Upper lobe of right lung (tissue), 1 donor: ENCODE results near the gene HSPBAP1. TPM values are rescaled to one million over a fixed set of nuclear protein-coding genes. Genes with fewer than 3 reads are reported as not detected.

Source experiments
- ATAC-seq: fragments of 200-7000 bp; cut with Tn5 transposase; one replicate; pipeline ENCODE4 v1.9.1; 2020; ENCODE audit warnings: mild to moderate bottlenecking, moderate library complexity
- DNase-seq: peaks from one replicate; pipeline ENCODE4 v3.0.0-alpha.2; 2020
- H3K27ac ChIP-seq: fragments of 200-600 bp; one replicate; pipeline ENCODE4 v1.8.0; 2022
- H3K27me3 ChIP-seq: fragments of 200-600 bp; one replicate; pipeline ENCODE4 v1.8.0; 2022; ENCODE audit warnings: mild to moderate bottlenecking
- H3K36me3 ChIP-seq: fragments of 200-600 bp; one replicate; pipeline ENCODE4 v1.8.0; 2022
- H3K4me1 ChIP-seq: fragments of 200-600 bp; one replicate; pipeline ENCODE4 v1.8.0; 2022
- H3K4me3 ChIP-seq: fragments of 200-600 bp; one replicate; pipeline ENCODE4 v1.8.0; 2022; ENCODE audit warnings: mild to moderate bottlenecking
- H3K9me3 ChIP-seq: fragments of 200-600 bp; one replicate; pipeline ENCODE4 v1.8.0; 2022
- intact Hi-C: fragments of 100-400 bp; cut with DNase I; formaldehyde crosslinking; loops from one replicate; pipeline ENCODE4 v1.11.0; 2022
- total RNA-seq: library from RNA; stranded (reverse); fragmentation: NEBNext Ultra II Directional; extraction: Animal tissue kit (Norgen Biotek cat#: 25700); gene quantifications from one replicate; pipeline ENCODE4 v1.2.1, GENCODE V29; 2021
- TF ChIP-seq, protein P1 (sequence below): fragments of 200-600 bp; IDR thresholded peaks from one replicate; pipeline ENCODE4 v1.8.0; 2022; ENCODE audit warnings: antibody characterized with exemption
- donor health status: DM: no; HTN: yes; CAD: no; lungs with severe emphysema.

Gene HSPBAP1
- total RNA-seq, 1 donor from 2014 or later: 15.1 TPM

DNA sequence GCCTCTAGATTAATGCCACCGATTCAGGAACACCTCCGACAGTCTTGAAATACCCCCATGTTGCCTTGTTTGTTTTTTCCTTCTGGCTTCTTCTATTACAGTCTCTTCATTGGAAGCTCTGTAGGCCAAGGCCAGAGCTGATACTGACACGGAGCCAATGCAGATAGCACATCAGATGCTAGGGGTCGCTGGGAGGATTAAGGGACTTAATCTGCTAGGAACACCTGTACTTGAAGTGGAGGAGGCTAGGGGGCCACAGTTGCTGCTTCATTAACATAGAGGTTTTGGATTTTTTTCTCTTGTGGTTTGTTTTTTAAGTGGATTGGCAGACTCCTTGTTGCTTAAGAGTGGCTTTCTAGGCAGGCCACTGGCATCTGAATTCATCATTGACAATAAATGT is 63.4 kb downstream of the HSPBAP1 start:
- H3K9me3 ChIP-seq: no peaks in the 10 kb centered on the region
- H3K4me1 ChIP-seq: no peaks in the 10 kb centered on the region
- peaks cover 30% of the 10 kb centered on the region for H3K36me3 ChIP-seq
- no peaks in the 10 kb centered on the region for H3K27me3 ChIP-seq
- TF ChIP-seq, protein P1, sequence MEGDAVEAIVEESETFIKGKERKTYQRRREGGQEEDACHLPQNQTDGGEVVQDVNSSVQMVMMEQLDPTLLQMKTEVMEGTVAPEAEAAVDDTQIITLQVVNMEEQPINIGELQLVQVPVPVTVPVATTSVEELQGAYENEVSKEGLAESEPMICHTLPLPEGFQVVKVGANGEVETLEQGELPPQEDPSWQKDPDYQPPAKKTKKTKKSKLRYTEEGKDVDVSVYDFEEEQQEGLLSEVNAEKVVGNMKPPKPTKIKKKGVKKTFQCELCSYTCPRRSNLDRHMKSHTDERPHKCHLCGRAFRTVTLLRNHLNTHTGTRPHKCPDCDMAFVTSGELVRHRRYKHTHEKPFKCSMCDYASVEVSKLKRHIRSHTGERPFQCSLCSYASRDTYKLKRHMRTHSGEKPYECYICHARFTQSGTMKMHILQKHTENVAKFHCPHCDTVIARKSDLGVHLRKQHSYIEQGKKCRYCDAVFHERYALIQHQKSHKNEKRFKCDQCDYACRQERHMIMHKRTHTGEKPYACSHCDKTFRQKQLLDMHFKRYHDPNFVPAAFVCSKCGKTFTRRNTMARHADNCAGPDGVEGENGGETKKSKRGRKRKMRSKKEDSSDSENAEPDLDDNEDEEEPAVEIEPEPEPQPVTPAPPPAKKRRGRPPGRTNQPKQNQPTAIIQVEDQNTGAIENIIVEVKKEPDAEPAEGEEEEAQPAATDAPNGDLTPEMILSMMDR: no peak
- no peak for DNase-seq
- no peak for ATAC-seq
- H3K4me3 ChIP-seq: no peak overlapping the region
- intact Hi-C loops: no loop called here
- H3K27ac ChIP-seq: no peak overlapping the region

DNA sequence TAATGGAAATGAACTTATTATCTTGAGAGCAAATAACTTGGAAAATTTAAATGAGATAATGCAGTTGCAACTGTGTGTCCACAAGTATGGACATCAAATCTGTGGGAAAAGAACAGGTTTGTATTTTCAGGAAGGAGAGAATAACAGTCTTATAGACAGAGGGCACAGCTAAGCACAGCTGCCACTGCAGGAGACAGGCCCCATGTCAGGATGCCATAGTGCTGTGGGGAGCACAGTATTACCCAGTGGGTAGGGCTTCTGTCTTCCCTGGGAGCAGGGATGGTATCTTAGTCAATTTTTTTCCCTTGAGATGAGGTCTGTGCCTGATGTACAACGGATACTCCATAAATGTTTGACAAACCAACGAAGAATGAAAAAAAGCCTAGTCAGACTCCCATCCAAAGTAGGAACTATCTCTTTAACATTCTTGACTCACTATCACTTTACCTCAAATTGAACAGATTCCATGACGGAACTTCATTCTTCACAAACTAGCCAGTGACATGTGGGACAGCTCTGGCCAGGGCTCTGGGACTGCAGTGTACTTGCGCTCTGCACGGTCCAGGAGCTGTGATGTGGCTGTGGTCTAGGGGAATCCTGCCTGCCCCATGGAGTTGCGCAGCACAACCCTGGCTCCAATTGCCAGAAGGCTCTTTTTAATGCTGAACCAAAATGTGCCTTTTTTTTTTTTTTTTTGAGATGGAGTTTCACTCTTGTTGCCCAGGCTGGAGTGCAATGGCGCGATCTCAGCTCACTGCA is 64.7 kb downstream of the HSPBAP1 start:
- intact Hi-C loops: no loop called here
- H3K27ac ChIP-seq: no peak overlapping the region
- H3K27me3 ChIP-seq: no peaks in the 10 kb centered on the region
- H3K4me1 ChIP-seq: no peaks in the 10 kb centered on the region
- DNase-seq (no peak), ATAC-seq (peak; percentile 43)
- peaks cover 30% of the 10 kb centered on the region for H3K36me3 ChIP-seq
- TF ChIP-seq, protein P1: no peak
- no peak overlapping the region for H3K4me3 ChIP-seq
- no peaks in the 10 kb centered on the region for H3K9me3 ChIP-seq

DNA sequence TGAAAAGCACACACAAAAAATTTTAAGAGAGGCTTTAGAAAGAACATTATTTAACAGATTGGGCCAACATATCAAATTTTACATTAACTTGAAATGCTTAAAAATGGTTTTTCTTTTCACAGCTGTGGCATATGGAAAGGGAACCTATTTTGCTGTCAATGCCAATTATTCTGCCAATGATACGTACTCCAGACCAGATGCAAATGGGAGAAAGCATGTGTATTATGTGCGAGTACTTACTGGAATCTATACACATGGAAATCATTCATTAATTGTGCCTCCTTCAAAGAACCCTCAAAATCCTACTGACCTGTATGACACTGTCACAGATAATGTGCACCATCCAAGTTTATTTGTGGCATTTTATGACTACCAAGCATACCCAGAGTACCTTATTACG is 65.4 kb downstream of the HSPBAP1 start:
- ATAC-seq: no peak
- no peaks in the 10 kb centered on the region for H3K27me3 ChIP-seq
- intact Hi-C loops: no loop called here

DNA sequence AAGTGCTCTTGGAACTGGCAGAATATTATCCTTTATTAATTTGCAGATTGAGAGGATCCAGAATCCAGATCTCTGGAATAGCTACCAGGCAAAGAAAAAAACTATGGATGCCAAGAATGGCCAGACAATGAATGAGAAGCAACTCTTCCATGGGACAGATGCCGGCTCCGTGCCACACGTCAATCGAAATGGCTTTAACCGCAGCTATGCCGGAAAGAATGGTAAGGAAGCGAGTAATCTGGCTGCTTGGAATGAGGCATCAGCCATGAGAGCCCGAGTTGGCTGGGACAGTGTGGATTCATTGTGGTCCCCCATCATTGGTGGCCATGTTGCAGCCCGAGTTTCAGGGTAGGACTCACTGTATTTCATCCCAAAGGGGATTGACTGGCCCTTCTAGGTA is 65.9 kb downstream of the HSPBAP1 start:
- intact Hi-C loops: no loop called here
- H3K27me3 ChIP-seq: no peaks in the 10 kb centered on the region
- no peaks in the 10 kb centered on the region for H3K4me1 ChIP-seq
- peaks cover 31% of the 10 kb centered on the region for H3K36me3 ChIP-seq
- TF ChIP-seq, protein P1: no peak
- H3K9me3 ChIP-seq: no peaks in the 10 kb centered on the region
- no peak for ATAC-seq
- H3K4me3 ChIP-seq: no peak overlapping the region
- no peak for DNase-seq
- H3K27ac ChIP-seq: no peak overlapping the region

More for the DNA sequence above, 65.4 kb downstream of the HSPBAP1 start:
- TF ChIP-seq, protein P1: no peak
- no peak overlapping the region for H3K4me3 ChIP-seq
- no peak overlapping the region for H3K27ac ChIP-seq
- H3K36me3 ChIP-seq: peaks cover 30% of the 10 kb centered on the region
- H3K9me3 ChIP-seq: no peaks in the 10 kb centered on the region
- no peaks in the 10 kb centered on the region for H3K4me1 ChIP-seq
- no peak for DNase-seq

DNA sequence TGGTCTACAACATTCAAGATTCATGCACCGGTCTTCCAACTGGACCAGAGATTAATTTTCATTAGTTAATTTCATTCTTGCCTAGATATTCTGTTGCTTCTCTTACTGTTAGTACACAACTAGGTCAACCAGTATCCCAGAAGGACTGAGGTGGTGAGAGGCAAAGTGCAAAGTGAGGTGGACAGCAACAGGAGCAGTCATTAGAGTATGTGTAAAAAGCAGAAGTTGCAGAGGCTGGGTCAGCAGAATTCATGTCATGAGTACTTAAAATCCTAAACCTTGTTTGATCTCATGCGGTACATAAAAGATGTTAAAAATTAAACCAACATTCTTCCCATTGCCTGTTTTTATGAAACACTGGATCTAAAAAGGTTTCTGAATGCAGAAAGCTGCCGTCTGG is 66.3 kb downstream of the HSPBAP1 start:
- Histone ChIP-seq H3K27ac (no peak overlapping the region), H3K4me1 (no peaks in the 10 kb centered on the region), H3K4me3 (no peak overlapping the region), H3K36me3 (peaks cover 35% of the 10 kb centered on the region), H3K9me3 (no peaks in the 10 kb centered on the region), H3K27me3 (no peaks in the 10 kb centered on the region)
- ATAC-seq (peak; percentile 44), DNase-seq (no peak)
- intact Hi-C loops: no loop called here
- TF ChIP-seq, protein P1: no peak
